HEK293T (cell line): Measurements from ENCODE around the gene LGR5.

Experiments used
- BHLHE40 ChIP-seq: fragments of 450-650 bp; IDR thresholded peaks from 2 replicates; pipeline ENCODE4 v1.6.1; 2016; ENCODE audit warnings: mild to moderate bottlenecking, moderate library complexity, borderline replicate concordance
- CTBP1 ChIP-seq: fragments of 450-650 bp; IDR thresholded peaks from 2 replicates; pipeline ENCODE4 v1.6.1; 2016; ENCODE audit warnings: borderline replicate concordance
- ELF4 ChIP-seq: fragments of 450-650 bp; IDR thresholded peaks from 2 replicates; pipeline ENCODE4 v1.6.1; 2017; ENCODE audit warnings: antibody characterized with exemption
- FOXK2 ChIP-seq: fragments of 450-650 bp; IDR thresholded peaks from 2 replicates; pipeline ENCODE4 v1.6.1; 2016; ENCODE audit warnings: mild to moderate bottlenecking
- FOXM1 ChIP-seq: fragments of 450-650 bp; IDR thresholded peaks from 2 replicates; pipeline ENCODE4 v1.6.1; 2017; ENCODE audit warnings: mild to moderate bottlenecking, borderline replicate concordance
- HDGF ChIP-seq: fragments of 450-650 bp; IDR thresholded peaks from 2 replicates; pipeline ENCODE4 v1.6.1; 2017; ENCODE audit warnings: antibody characterized with exemption, borderline replicate concordance
- PKNOX1 ChIP-seq: fragments of 450-650 bp; IDR thresholded peaks from 2 replicates; pipeline ENCODE4 v1.6.1; 2016
- SP1 ChIP-seq: fragments of 450-650 bp; IDR thresholded peaks from 2 replicates; pipeline ENCODE4 v1.6.1; 2017
- SUZ12 ChIP-seq: fragments of 450-650 bp; IDR thresholded peaks from 2 replicates; pipeline ENCODE4 v1.6.1; 2016; ENCODE audit warnings: mild to moderate bottlenecking
- TARDBP ChIP-seq: fragments of 450-650 bp; IDR thresholded peaks from 2 replicates; pipeline ENCODE4 v1.6.1; 2016
- ZNF384 ChIP-seq: fragments of 450-650 bp; IDR thresholded peaks from 2 replicates; pipeline ENCODE4 v1.6.1; 2016

DNA sequence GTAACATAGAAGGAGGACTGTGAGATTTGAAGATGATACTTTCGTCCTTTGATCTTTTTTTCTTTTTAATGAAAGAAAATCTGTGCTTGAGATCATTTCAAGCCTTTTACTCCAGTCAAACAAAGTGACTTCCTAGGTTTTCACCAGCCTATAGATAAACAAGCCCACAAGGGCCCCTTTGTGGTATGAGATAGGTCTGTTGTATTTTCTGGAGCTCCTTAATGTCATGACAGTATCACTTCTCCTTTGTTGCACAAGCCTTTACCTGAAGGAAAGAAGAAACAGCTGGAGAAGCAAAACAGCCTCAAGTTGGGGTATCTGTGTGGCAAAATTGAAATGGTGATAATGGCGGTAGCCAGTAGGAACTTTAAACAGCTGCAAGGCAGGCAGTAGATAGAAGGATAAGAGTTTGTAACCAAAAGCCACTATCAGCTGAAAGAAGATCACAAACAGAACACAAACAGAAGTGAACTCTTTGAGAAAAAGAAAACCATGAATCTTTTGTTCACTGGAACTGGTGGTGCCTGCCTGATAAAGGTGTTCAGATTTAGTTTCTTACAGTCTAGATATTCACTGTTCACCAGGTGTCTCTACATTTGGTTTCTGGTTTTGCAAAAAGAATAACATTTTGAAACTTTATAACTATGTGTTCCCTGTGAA lies 96.8 kb downstream of the LGR5 start:
- no peak for TF ChIP-seq FOXK2
- no peak for TF ChIP-seq FOXM1
- TF ChIP-seq ELF4 = no peak
- TF ChIP-seq ZNF384 = no peak
- TF ChIP-seq TARDBP = no peak
- no peak for TF ChIP-seq HDGF
- TF ChIP-seq PKNOX1 = no peak
- no peak for TF ChIP-seq SP1
- no peak for TF ChIP-seq SUZ12
- TF ChIP-seq BHLHE40 = no peak
- TF ChIP-seq CTBP1 = no peak
